Liver (tissue), 3 donors: Measurements from ENCODE around the gene GNB1L.

Experiments used
- ATF3 ChIP-seq: IDR thresholded peaks from 2 replicates; pipeline ENCODE4 v1.6.1; 2016; ENCODE audit warnings: antibody characterized with exemption
- CTCF ChIP-seq: fragments of 150-350 bp; IDR thresholded peaks from 2 replicates; pipeline ENCODE4 v1.5.1; 2017; ENCODE audit warnings: improper control_type of control experiment, low read depth, low read length; ENCODE audit not compliant: missing input control
- NR2F2 ChIP-seq: IDR thresholded peaks from 2 replicates; pipeline ENCODE4 v1.6.1; 2016; ENCODE audit warnings: antibody characterized with exemption
- TAF1 ChIP-seq: conservative IDR thresholded peaks from 2 replicates; pipeline ENCODE4 v1.6.1; 2016; ENCODE audit warnings: antibody characterized with exemption, mild to moderate bottlenecking
- ZBTB33 ChIP-seq: IDR thresholded peaks from 2 replicates; pipeline ENCODE4 v1.6.1; 2016; ENCODE audit warnings: antibody characterized with exemption
- TF ChIP-seq, protein P1 (sequence below): IDR thresholded peaks from 2 replicates; pipeline ENCODE4 v1.6.1; 2016; ENCODE audit warnings: antibody characterized with exemption
- donor health status: healthy.
- donor health status: healthy.

- no peak for TF ChIP-seq CTCF
- TF ChIP-seq NR2F2: no peak
- TF ChIP-seq, protein P1, sequence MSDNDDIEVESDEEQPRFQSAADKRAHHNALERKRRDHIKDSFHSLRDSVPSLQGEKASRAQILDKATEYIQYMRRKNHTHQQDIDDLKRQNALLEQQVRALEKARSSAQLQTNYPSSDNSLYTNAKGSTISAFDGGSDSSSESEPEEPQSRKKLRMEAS: no peak
- no peak for TF ChIP-seq ATF3
- TF ChIP-seq ZBTB33: no peak
- TF ChIP-seq TAF1: no peak
These were observed 16.8 kb downstream of the GNB1L start for GRCh38 chr22:19837915-19838314.
